SHP77 (cell line): ENCODE results near the gene REEP6.
"Not testable (repeated sequence)": the region's sequence is repeated elsewhere in the genome, so short reads cannot be mapped to it uniquely, and the experiment has no call there.

Experiments
- DNase-seq, 2 experiments: peaks; one replicate each; lab custom pipeline; 2025; lab: John Stamatoyannopoulos, UW

REEP6 gene

GRCh38 chr19:1490311-1491113, 469 bp upstream of the REEP6 start, which contains the start of gene PCSK4:
PCSK4 (minus strand) TSS chr19:1490350; CDS start chr19:1490346, 4 bp downstream.
- peak; percentile 93 to 96 for DNase-seq

GRCh38 chr19:1491849-1492170, 829 bp downstream of the REEP6 start:
- DNase-seq = no peak

- DNase-seq = no peak
Measured at GRCh38 chr19:1492474-1493006, 1.6 kb downstream of the REEP6 start.

DNA sequence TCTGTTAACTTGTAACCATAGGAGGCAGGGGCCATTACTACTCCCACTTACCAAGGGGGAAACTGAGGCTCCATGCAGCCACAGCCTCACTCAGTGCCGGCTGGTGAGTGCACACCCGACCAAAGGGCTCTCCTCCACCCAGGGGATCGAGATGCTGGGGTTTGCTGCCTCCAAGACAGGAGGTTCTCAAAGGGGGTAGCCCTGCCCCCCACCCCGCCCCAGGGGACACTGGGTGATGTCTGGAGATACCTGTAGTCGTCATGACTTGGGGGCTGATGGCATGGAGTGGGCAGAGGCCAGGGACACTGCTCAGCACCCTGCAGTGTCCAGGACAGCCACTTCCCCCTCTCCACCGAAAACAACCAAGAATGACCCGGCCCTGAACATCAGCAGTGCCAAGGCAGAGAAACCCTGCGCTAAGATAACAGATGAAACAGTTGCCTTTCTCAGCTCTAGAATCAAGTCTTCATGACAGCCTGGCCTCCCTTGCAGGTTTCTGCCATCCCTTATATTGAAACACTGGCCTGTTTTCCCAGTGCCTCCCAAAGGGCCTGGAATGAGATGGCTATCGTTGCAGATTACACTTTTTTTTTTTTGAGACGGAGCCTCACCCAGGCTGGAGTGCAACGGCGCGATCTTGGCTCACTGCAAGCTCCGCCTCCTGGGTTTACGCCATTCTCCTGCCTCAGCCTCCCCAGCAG, 3.3 kb downstream of the REEP6 start:
- no peak for DNase-seq

GRCh38 chr19:1495051-1495798, 4.2 kb downstream of the REEP6 start:
- DNase-seq = no peak

- no peak for DNase-seq
Measured at GRCh38 chr19:1495799-1496713, 5.1 kb downstream of the REEP6 start.

DNA sequence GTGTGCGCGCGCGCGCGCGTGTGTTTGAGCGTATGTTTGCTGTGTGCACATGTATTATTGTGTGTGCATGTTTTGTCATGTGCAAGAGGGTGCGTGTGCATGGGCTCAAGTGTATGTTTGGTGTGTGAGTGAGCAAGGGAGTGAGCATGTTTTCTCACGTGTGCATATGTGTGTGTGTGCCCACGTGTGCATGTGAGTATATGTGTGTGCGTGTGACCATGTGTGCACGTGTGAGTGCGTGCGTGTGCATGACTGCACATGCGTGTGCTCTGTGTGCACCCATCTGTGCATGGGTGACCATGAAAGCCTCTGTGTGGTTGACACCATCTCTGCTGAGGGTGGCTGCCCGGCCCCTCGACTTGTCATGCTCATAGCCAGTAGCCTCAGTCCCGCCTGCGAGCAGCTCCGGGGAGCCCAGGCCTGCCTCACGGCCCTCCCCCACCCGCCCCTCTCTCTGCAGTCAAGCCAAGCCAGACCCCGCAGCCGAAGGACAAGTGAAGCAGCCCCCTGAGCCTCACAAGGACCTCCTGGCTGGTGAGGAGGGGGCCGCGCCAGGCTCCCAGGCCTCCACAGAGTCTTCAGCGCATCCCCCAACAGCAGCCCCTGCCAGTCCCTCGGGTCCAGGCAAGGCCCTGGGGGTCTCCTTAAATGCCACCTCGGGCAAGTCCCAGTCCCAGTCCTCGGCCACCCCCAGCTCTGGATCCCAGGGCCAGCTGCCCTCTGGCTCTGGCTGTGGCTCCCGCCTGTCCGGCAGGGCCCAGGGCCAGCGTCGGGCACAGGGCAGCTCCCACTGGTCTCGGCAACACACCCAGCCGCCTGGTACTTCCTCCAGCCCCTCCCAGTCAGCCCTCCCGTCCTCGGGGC, 6.0 kb downstream of the REEP6 start:
- DNase-seq = no peak

- no peak for DNase-seq
Measured at GRCh38 chr19:1497578-1498235, 6.7 kb downstream of the REEP6 start.

GRCh38 chr19:1499231-1499630, 8.2 kb downstream of the REEP6 start:
- not testable (repeated sequence) for DNase-seq

GRCh38 chr19:1501200-1501595, 10.2 kb downstream of the REEP6 start:
- no peak for DNase-seq

- no peak for DNase-seq
Measured at GRCh38 chr19:1502433-1503088, 11.6 kb downstream of the REEP6 start.

DNA sequence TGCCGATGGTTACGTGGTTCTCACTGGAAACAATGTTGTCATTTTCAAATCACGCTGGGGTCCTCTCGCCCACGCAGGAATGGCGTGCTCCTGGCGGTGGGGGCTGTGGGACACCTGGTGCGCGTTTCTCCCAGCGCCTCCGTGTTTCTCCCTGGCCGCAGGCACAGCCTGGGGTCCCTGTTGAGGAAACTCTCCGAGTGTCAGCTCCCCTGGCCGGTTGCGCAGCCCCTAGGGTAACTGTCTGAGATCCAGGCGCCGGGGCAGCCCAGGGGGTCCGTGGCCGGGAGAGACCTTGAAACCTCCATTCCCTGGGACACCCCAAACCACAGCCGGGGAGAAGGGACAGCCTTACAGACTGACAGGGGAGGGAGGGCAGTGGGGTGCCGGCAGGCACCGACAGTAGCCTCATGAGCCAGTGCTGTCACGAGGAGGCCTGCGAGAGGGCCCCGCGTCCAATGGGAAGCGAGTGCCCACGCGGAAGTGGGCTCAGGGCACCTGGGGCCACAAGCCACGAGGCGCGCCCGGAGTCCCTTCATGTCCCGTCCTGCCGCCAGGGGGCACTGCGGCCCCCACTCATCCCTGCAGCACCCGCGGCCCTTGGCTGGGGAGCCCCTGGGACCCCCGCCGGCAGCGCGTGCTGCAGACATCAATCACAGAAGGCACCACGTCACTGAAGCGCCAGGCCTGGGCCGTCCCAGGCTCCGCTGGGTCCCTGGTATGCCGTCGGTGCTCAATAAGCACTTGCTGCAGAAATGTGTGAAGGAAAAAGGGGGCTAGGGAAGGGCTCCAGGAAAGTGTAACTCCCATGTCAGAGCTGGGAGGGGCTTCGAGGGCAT, 12.3 kb downstream of the REEP6 start:
- DNase-seq = peak in 1 of 2 experiments; percentile 46

- DNase-seq = no peak
Measured at GRCh38 chr19:1503925-1504773, 13.2 kb downstream of the REEP6 start.

GRCh38 chr19:1505012-1505411, 14.0 kb downstream of the REEP6 start:
- DNase-seq = no peak

DNA sequence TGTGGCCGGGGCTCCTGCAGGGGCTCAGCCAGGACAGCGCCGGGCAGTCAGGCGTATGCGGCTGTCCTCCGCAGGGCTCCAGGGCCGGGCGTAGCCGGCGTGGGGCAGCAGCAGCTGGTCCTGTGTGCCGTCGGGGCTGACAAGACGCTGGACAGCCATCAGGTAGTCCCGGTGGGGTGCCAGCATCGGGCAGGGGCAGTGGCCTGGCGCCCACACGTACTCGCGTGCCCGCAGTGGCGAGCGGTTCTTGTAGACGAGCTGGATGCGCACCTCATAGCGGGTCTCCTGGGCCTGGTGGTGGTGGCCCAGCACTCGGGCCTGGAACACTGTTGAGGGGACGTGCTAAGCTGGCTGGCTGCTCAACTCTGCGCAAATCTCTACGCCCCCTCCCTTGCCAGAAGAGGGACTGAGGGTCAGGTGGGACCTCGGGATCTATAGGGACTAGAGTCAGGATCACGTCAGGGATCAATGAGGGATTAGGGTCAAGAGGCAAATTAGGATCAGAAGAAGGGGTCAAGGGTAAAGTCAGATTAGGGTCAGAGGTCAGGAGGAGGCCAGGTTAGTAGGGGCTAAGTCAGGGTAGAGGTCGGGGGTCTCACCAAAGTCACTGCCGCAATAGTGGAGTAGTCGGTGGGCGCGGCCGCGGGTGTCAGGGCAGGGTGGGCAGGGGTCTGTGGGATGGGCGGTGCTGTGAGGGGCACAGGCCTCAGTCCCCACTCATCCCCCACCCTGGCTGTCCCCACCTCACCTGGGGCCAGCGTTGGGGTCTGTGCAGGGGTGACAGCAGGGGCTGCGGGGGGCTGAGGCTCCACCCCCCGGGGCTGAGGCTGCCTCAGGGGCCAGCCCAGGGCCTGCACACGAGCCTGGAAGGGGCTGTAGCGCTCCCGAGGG, 15.3 kb downstream of the REEP6 start:
- no peak for DNase-seq

- DNase-seq = no peak
Measured at GRCh38 chr19:1507192-1507660, 16.2 kb downstream of the REEP6 start.
